Loucy (cell line): Measurements from ENCODE around the gene ANKRD13D.

Source experiments
- H2AFZ ChIP-seq: fragments of 200-600 bp; sonication (generic); 2 replicates; pipeline ENCODE4 v1.6.0; 2016; ENCODE audit warnings: antibody characterized with exemption, mild to moderate bottlenecking, low read length, moderate library complexity
- H3F3A ChIP-seq: fragments of 200-600 bp; 2 replicates; pipeline ENCODE4 v1.6.0; 2016; ENCODE audit warnings: antibody characterized with exemption, low read depth, mild to moderate bottlenecking
- H3K27me3 ChIP-seq: fragments of 200-600 bp; sonication (generic); 2 replicates; pipeline ENCODE4 v1.6.1; 2014; ENCODE audit warnings: low read length, mild to moderate bottlenecking; ENCODE audit not compliant: insufficient read depth, poor library complexity, severe bottlenecking
- H3K36me3 ChIP-seq: fragments of 200-600 bp; sonication (generic); 2 replicates; pipeline ENCODE4 v1.6.1; 2016; ENCODE audit warnings: low read length; ENCODE audit not compliant: insufficient read depth
- H3K4me1 ChIP-seq: fragments of 200-600 bp; sonication (generic); 2 replicates; pipeline ENCODE4 v1.5.1; 2014; ENCODE audit warnings: low read length, mild to moderate bottlenecking; ENCODE audit not compliant: insufficient read depth, poor library complexity, severe bottlenecking
- H3K4me2 ChIP-seq: fragments of 200-600 bp; sonication (generic); 2 replicates; pipeline ENCODE4 v1.6.0; 2014; ENCODE audit warnings: antibody characterized with exemption, low read length, low read depth, mild to moderate bottlenecking; ENCODE audit not compliant: poor library complexity, severe bottlenecking
- H3K4me3 ChIP-seq: fragments of 200-600 bp; sonication (generic); 2 replicates; pipeline ENCODE4 v1.5.1; 2014; ENCODE audit warnings: low read length, mild to moderate bottlenecking, mixed read lengths; ENCODE audit not compliant: poor library complexity, severe bottlenecking
- H3K79me2 ChIP-seq: fragments of 200-600 bp; sonication (generic); 2 replicates; pipeline ENCODE4 v1.6.1; 2014; ENCODE audit warnings: low read length; ENCODE audit not compliant: insufficient read depth
- H3K9ac ChIP-seq: fragments of 200-600 bp; sonication (generic); 2 replicates; pipeline ENCODE4 v1.6.0; 2014; ENCODE audit warnings: mild to moderate bottlenecking, low read depth, low read length, moderate library complexity; ENCODE audit not compliant: poor library complexity, severe bottlenecking
- H3K9me2 ChIP-seq: fragments of 200-600 bp; sonication (generic); replicated peaks from 2 replicates; pipeline ENCODE4 v1.6.1; 2016; ENCODE audit warnings: low read depth, low read length, mixed read lengths
- H3K9me3 ChIP-seq: fragments of 200-600 bp; sonication (generic); 2 replicates; pipeline ENCODE4 v1.6.1; 2014; ENCODE audit warnings: mild to moderate bottlenecking, antibody characterized with exemption, low read length, low read depth; ENCODE audit not compliant: insufficient read depth
- H4K20me1 ChIP-seq: fragments of 200-600 bp; sonication (generic); 2 replicates; pipeline ENCODE4 v1.6.0; 2014; ENCODE audit warnings: antibody characterized with exemption, low read length, mild to moderate bottlenecking; ENCODE audit not compliant: insufficient read depth, poor library complexity, severe bottlenecking
- EZH2phosphoT487 ChIP-seq: fragments of 200-600 bp; IDR thresholded peaks from 2 replicates; pipeline ENCODE4 v1.6.1; 2018; ENCODE audit warnings: antibody characterized with exemption, mild to moderate bottlenecking, moderate library complexity, borderline replicate concordance
- TF ChIP-seq, protein P1 (sequence below): fragments of 200-600 bp; sonication (generic); conservative IDR thresholded peaks from 2 replicates; pipeline ENCODE4 v1.5.1; 2014; ENCODE audit warnings: mild to moderate bottlenecking, antibody characterized with exemption, low read length

Gene ANKRD13D

GRCh38 chr11:67278939-67279588 is 10.0 kb upstream of the ANKRD13D start:
- Histone ChIP-seq H3K79me2 (peaks cover 85% of the 10 kb centered on the region), H3K9ac (peak overlapping the region; percentile 99), H3K36me3 (peaks cover 69% of the 10 kb centered on the region), H3K4me2 (peak overlapping the region; percentile 96), H4K20me1 (peaks cover 16% of the 10 kb centered on the region), H3K27me3 (no peaks in the 10 kb centered on the region), H3K9me2 (no peaks in the 10 kb centered on the region), H3K4me3 (peak overlapping the region; percentile 84), H2AFZ (no peak overlapping the region), H3K4me1 (peaks cover 54% of the 10 kb centered on the region), H3K9me3 (no peaks in the 10 kb centered on the region), H3F3A (peaks cover 11% of the 10 kb centered on the region; the same call in 1 of the 2 replicates)
- TF ChIP-seq EZH2phosphoT487 = no peak
- TF ChIP-seq, protein P1, sequence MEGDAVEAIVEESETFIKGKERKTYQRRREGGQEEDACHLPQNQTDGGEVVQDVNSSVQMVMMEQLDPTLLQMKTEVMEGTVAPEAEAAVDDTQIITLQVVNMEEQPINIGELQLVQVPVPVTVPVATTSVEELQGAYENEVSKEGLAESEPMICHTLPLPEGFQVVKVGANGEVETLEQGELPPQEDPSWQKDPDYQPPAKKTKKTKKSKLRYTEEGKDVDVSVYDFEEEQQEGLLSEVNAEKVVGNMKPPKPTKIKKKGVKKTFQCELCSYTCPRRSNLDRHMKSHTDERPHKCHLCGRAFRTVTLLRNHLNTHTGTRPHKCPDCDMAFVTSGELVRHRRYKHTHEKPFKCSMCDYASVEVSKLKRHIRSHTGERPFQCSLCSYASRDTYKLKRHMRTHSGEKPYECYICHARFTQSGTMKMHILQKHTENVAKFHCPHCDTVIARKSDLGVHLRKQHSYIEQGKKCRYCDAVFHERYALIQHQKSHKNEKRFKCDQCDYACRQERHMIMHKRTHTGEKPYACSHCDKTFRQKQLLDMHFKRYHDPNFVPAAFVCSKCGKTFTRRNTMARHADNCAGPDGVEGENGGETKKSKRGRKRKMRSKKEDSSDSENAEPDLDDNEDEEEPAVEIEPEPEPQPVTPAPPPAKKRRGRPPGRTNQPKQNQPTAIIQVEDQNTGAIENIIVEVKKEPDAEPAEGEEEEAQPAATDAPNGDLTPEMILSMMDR = no peak

- Histone ChIP-seq H3K9ac (peak overlapping the region; percentile 99), H3K9me2 (no peaks in the 10 kb centered on the region), H4K20me1 (peaks cover 11% of the 10 kb centered on the region), H3K4me3 (no peak overlapping the region), H3K4me2 (no peak overlapping the region), H3K79me2 (peaks cover 78% of the 10 kb centered on the region), H3K4me1 (peaks cover 50% of the 10 kb centered on the region), H2AFZ (no peak overlapping the region), H3K27me3 (no peaks in the 10 kb centered on the region), H3K36me3 (peaks cover 76% of the 10 kb centered on the region), H3F3A (peaks cover 11% of the 10 kb centered on the region; the same call in 1 of the 2 replicates), H3K9me3 (no peaks in the 10 kb centered on the region)
- TF ChIP-seq EZH2phosphoT487 = no peak
- TF ChIP-seq, protein P1 = no peak
Measured at GRCh38 chr11:67279589-67280340, 9.3 kb upstream of the ANKRD13D start.

DNA sequence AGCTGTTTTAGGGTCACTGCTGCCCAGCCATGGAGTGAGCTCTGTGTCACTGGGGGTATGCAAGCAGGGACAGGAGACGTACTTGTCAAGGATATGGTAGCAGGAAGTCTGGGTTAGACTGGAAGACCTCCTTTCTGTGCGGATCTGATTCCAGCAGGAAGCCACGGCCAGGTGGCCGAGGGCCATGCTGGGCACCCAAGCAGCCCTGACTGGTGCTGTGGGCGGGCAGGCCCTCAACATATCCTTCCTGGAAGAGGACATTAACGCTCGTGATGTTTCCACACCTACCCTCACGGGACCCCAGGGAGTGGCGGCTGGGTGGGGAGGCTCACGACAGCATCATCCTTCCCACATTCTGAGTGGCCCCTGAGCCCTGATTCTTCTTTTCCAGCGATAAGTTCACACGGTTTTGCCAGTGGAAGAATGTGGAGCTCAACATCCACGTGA is 8.7 kb upstream of the ANKRD13D start:
- Histone ChIP-seq H3K36me3 (peaks cover 82% of the 10 kb centered on the region), H2AFZ (no peak overlapping the region), H3K79me2 (peaks cover 72% of the 10 kb centered on the region), H3K4me2 (no peak overlapping the region), H3K4me1 (peaks cover 44% of the 10 kb centered on the region), H3K27me3 (no peaks in the 10 kb centered on the region), H3K4me3 (no peak overlapping the region), H3F3A (peaks cover 11% of the 10 kb centered on the region; the same call in 1 of the 2 replicates), H3K9ac (peak overlapping the region; percentile 99), H4K20me1 (peaks cover 8% of the 10 kb centered on the region), H3K9me2 (no peaks in the 10 kb centered on the region), H3K9me3 (no peaks in the 10 kb centered on the region)
- no peak for TF ChIP-seq EZH2phosphoT487
- TF ChIP-seq, protein P1 = no peak
